Stimulated activated CD4-positive, alpha-beta T cell treated with anti-CD3 and anti-CD28 coated beads, Interleukin-2, amount 100 ng/mL, for 48 hours (primary cell): ENCODE measurements around the gene VAX1.
"Not testable (repeated sequence)": the region's sequence is repeated elsewhere in the genome, so short reads cannot be mapped to it uniquely, and the experiment has no call there.

Experiments
- DNase-seq, 2 donors: peaks; one replicate each; pipeline ENCODE4 v3.0.0-alpha.2; 2020

VAX1 gene, protein sequence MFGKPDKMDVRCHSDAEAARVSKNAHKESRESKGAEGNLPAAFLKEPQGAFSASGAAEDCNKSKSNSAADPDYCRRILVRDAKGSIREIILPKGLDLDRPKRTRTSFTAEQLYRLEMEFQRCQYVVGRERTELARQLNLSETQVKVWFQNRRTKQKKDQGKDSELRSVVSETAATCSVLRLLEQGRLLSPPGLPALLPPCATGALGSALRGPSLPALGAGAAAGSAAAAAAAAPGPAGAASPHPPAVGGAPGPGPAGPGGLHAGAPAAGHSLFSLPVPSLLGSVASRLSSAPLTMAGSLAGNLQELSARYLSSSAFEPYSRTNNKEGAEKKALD

GRCh38 chr10:117137911-117138642 is at the start of gene VAX1:
TSS of gene VAX1 (minus strand) at chr10:117138270. CDS start at chr10:117138056, 214 bp downstream.
- DNase-seq, result no peak

- no peak for DNase-seq
Observed at GRCh38 chr10:117186832-117187615, 49.0 kb upstream of the VAX1 start.

DNA sequence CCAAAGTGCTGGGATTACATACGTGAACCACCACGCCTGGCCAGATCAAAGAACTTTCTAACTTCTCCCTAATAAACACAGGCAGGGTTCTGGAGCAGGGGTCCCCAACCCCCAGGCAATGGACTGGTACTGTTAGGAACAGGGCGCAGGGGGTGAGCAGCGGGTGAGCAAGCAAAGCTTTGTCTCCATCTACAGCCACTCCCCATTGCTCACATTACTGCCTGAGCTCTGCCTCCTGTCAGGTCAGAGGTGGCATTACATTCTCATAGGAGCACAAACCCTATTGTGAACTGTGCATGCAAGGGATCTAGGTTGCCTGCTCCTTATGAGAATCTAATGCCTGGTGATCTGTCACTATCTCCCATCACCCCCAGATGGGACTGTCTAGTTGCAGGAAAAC is 47.7 kb upstream of the VAX1 start:
- DNase-seq, result not testable (repeated sequence)

- no peak for DNase-seq
Observed at GRCh38 chr10:117184821-117185220, 46.8 kb upstream of the VAX1 start.

DNA sequence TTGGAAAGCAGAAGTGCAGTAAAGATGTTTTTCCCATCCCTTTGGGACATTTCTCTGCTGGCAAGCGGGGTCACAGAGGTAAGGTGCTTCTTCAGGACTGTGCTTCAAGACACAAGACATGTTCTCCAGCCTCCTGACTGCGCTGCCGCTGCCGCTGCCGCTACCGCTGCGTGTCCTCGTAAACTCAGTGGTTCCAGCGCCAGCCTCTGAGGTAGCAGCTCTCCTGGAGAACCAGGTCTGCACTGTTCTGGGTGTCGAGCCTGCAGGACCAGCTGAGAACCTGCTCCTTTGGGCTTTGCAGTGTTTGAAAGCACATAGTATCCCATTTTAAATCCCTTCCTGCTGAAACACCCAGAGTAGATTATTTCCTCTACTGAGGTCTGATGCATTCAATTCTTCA is 46.2 kb upstream of the VAX1 start:
- DNase-seq, result no peak

DNA sequence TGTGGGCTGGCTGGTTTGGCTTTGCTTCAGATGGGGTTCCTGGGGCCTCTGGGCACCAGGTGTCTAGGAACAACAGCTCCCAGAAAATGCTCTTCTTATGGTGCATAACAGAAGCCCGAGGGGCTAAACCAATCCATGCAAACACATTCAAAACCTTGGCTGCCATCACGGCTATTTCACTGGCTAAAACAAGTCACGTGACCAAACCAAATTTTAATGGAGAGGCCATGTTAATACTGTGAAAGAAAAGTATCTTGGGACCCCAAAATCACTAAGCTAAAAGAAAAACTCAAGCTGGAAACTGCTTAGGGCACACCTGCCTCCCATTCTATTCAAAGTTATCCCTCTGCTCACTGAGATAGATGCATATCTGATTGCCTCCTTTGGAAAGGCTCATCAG is 40.1 kb upstream of the VAX1 start:
- DNase-seq, result no peak

- peak; percentile 75 to 77 for DNase-seq
Observed at GRCh38 chr10:117175901-117176534, 37.9 kb upstream of the VAX1 start.

DNA sequence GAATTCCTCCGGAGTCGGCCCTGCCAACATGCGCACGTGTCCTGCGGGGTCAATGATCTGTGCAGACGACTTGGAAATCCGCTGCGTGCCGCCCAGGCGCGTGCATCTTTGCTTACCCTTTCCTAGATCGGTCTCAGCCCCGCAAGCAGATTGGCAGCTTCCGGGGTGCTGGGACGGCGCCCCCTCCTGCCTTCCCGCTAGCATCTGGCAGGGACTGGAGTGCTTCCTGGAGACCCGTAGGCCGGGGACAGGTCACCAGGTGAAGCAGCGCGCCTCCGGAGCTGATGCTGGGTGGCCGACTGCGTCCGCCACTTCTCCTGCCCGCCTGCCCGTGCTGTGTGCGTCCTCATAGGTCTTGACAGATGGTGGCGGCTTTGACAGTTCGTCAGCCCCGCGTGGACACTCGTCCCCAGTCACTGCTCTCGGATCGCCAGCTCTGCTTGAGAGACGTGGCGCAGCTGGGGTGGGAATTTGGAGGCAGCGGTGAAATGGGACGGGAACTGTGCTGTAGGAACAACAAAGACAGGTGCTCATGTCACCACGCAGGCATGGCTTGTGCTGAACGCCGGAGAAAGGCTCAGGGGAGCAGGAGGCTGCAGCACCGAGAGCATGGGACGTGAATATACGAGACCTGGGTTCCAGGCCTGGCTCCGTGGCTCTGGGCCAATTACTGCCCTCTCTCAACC is 37.3 kb upstream of the VAX1 start:
- no peak for DNase-seq

- DNase-seq, result peak; percentile 86 to 87
Observed at GRCh38 chr10:117174439-117175214, 36.6 kb upstream of the VAX1 start.

DNA sequence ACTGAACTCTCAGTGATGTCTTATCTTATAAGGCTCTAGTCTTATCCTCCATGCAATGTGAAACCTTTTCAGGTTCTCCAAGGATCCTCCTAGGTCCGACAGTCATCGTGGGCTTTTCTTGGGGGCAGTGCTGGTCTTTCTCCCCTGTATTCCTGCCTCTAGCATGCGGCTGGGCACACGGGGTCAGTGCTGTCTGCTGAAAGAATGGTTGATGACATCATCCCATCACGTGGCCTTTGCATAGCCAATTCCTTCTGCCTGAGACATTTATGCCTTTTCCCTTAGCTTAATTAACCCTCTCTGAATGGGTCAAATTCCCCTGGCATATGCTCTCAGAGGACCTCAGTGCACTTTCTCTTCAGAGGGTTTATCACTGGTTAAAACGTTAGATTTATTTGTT is 32.2 kb upstream of the VAX1 start:
- DNase-seq, result no peak

DNA sequence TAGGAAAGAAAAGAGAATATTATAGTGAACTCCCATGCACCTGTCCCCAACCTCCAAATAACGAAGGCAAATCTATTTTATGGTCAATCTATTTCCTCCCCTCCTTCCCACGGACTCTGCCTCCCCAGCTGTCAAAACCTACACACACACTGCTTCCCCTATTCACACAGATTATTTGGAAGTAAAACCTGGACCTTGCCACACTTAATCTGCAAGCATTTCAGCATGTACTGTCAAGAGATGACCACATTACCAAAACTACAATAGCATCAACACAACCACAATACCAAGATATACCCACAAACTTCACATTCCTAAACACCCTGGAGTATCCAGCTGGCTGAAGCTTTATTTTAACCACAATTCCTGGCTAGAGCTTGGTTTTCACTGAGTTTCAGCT is 31.4 kb upstream of the VAX1 start:
- DNase-seq, result no peak

DNA sequence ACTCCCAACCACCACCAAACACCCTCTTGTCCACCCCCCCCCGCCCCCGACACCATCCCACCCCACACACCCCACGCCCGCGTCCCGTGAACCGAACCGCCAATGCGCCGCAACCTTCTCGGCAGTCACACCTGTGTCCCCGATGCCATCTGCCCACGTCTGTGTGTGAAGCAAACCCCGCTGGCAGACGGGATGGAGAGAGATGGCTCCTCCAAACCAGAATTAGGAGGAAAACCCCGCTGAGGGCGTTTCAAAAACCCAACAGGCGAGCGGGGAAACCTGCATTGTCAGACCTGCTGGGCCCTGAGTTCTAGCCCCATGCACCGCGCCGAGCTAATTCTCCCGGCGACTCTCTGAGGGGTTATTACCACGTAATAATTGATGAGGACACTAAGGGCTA is 30.7 kb upstream of the VAX1 start:
- DNase-seq, result no peak

DNA sequence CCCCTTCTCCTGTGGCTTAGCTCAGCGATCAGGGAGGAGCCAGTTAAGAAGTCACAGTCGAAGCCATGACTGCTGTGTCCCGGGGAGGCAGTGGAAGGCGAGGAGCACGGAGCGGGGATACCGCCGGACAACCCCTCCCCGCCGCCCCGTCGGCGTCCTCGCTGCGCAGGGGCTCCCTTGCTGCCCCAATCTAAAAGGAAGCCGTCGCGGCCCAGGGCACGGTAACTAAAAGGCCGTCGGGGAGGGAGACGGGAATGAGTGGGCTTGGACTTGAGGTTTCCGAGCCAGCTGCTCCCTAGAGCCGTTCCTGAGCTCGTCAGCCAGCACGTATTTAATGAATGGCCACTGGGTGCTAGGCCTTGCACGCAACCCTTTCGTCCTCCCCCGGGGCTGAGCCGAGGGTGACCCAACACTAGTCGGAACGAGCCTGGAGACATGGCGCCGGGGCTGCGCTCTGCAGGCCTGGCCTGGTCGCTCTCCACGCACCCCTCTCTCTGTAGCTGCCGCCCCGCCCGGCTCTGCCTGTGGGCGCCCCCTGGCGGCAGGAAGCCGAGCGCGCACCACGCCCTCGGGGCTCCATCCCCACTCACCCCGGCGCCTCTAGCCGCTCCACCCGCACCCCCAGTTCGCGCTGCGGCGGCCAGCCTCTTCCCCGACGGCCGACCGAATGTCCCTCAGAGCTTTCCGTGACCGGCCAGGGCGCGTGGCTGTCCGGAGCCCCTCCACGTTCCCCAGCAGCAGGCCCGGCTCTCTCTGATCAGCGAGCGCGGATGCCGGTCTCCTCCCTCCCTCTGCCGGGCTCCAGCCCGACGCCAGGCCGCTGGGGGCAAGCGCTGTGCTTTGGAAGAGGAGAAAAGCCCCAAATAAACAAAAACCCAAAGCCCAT is 30.0 kb upstream of the VAX1 start:
- DNase-seq, result peak; percentile 69 to 76

- DNase-seq, result no peak
Observed at GRCh38 chr10:117167346-117167788, 29.3 kb upstream of the VAX1 start.

- DNase-seq, result no peak
Observed at GRCh38 chr10:117166418-117167345, 28.6 kb upstream of the VAX1 start.

DNA sequence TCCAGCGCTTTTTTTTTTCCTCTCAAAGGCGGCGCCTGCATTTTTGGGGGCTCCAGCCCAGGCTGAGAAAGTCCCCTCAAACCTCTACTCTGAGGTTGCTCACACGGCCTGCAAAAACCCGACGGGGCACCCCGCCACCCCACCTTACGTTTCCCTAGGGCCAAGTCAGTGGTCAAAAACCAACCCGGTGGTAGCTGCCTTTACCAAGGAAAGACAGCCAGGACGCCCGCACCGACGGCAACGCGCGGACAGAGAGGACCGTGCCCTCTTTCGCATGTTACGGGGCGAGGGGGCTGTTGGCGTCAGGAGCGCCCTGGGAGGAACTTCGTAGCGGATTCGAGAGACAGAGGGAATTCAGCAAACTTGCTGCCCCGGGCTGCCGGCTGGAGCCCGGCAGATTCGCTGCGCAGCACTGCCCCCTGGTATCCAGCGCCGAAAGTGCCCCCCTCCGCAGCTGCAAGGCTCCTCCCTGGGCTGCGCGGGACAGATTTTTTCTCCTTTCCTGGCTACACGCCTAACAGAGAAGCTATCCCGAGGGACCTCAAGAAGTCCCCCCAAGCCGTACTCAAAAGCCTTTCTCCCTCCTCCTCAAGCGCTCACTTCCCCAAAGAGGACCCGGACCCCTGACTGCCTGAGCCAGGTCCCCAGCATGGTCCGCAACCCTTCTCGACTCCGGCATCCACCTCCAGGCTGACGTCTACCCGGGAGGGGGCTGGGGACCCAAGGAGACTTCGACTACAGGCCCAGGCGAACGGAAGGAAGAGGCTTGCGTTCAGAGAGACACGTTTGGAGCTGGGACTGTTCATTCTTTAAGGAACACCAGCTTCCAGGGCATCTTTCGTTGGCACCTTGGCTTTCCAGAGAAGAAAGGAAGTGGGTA is 27.7 kb upstream of the VAX1 start:
- no peak for DNase-seq

GRCh38 chr10:117164592-117165537 is 26.8 kb upstream of the VAX1 start:
- DNase-seq, result no peak
